ENCODE measurements around the gene ITPR3.

DNA sequence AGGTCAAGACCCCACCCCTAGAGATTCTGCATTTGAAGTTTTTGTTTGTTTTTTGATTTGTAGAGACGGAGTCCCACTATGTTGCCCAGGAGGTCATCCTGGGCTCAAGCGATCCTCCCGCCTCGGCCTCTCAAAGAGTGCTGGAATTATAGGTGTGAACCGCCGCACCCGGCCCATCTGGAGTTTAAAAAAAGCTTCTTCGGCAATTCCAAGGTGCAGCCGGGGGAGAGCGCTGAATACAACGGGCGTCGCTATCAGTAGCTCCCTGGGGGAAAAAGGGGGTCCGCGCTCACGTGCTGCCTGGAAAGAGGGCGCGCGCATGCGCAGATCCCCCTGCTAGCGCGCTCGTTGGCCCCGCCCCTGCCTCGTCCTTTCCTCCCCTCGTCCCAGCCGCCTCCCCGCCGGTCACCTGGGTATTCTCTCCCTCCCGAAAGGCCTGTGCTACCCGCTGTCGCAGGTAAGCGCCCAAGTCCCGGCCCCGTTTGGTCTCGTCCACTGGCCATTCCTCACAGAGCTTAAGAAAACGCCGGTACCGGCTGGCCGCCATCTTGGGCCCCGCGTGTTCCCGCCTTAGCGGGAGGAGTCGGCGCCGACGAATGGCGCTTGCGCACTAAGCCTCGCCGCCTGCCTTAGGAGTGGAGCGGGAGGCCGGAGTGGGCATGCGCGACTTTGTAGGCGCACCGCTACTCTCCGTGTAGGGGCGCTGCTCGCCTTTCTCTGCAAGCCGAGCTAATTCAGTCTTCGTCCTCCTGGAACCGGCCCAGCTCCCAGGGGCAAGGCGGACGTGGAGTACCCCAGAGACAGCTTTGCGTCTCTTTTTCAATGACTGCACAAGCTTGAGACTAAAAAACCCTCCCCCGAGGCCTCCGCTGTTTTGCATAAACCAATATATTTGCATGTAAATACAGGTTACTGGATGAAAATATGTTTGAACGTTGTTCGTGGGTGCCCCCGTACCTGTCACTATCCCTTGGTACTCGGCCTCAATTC lies 90.3 kb downstream of the ITPR3 start, which contains the start of gene UQCC2:
- TF ChIP-seq, protein P1, sequence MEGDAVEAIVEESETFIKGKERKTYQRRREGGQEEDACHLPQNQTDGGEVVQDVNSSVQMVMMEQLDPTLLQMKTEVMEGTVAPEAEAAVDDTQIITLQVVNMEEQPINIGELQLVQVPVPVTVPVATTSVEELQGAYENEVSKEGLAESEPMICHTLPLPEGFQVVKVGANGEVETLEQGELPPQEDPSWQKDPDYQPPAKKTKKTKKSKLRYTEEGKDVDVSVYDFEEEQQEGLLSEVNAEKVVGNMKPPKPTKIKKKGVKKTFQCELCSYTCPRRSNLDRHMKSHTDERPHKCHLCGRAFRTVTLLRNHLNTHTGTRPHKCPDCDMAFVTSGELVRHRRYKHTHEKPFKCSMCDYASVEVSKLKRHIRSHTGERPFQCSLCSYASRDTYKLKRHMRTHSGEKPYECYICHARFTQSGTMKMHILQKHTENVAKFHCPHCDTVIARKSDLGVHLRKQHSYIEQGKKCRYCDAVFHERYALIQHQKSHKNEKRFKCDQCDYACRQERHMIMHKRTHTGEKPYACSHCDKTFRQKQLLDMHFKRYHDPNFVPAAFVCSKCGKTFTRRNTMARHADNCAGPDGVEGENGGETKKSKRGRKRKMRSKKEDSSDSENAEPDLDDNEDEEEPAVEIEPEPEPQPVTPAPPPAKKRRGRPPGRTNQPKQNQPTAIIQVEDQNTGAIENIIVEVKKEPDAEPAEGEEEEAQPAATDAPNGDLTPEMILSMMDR (IDR thresholded peaks at IDR 0.05) = no peak
- no peak for TF ChIP-seq POLR2A (IDR thresholded peaks at IDR 0.05)

All from lower leg skin (tissue), 3 donors.